CD14-positive monocyte (primary cell): ENCODE measurements around the gene SPPL3. TPM values are rescaled to one million over a fixed set of nuclear protein-coding genes. Genes with fewer than 3 reads are reported as not detected.
"Not testable (repeated sequence)": the region's sequence is repeated elsewhere in the genome, so short reads cannot be mapped to it uniquely, and the experiment has no call there.

Source experiments
- DNase-seq, 3 donors: peaks; one replicate each; pipeline ENCODE4 v3.0.0-alpha.2; 2011 to 2022
- H2AFZ ChIP-seq: 2 replicates; pipeline ENCODE4 v1.6.0; 2012; ENCODE audit warnings: mild to moderate bottlenecking, low read depth, low read length, inconsistent platforms; ENCODE audit not compliant: insufficient read depth, poor library complexity, severe bottlenecking
- H3K27ac ChIP-seq, 2 donors: 1 replicate in 1 of 2; 2 replicates in 1 of 2; pipeline ENCODE4 v1.5.1; 2012 to 2013; ENCODE audit warnings: low read length in 2 of 2, control low read depth in 1 of 2, inconsistent platforms in 1 of 2, low read depth in 1 of 2, mild to moderate bottlenecking in 1 of 2
- H3K27me3 ChIP-seq, 2 donors: one replicate each; pipeline versions ENCODE4 v1.6.0 to v1.6.1; 2011 to 2013; ENCODE audit warnings: low read length in 2 of 2; ENCODE audit not compliant: control insufficient read depth in 2 of 2, insufficient read depth in 2 of 2
- H3K36me3 ChIP-seq, 2 donors: replicated peaks in 1 of 2; 1 replicate in 1 of 2; 2 replicates in 1 of 2; pipeline versions ENCODE4 v1.5.1 to v1.6.1; 2012 to 2013; ENCODE audit warnings: low read length in 2 of 2, control low read depth in 1 of 2, inconsistent platforms in 1 of 2, mild to moderate bottlenecking in 1 of 2; ENCODE audit not compliant: insufficient read depth in 2 of 2, control insufficient read depth in 1 of 2
- H3K4me1 ChIP-seq, 2 donors: 1 replicate in 1 of 2; 2 replicates in 1 of 2; pipeline versions ENCODE4 v1.5.1 to v1.6.1; 2012 to 2013; ENCODE audit warnings: low read length in 2 of 2, control low read depth in 1 of 2, inconsistent platforms in 1 of 2, mild to moderate bottlenecking in 1 of 2, moderate library complexity in 1 of 2; ENCODE audit not compliant: insufficient read depth in 2 of 2, control insufficient read depth in 1 of 2
- H3K4me2 ChIP-seq: replicated peaks from 2 replicates; pipeline ENCODE3; 2012; ENCODE audit warnings: low read length, moderate library complexity, mild to moderate bottlenecking; ENCODE audit not compliant: poor library complexity, severe bottlenecking; ENCODE audit errors: extremely low read depth
- H3K4me3 ChIP-seq, 3 experiments: fragments of 200-600 bp in 1 of 3; sonication (generic) in 1 of 3; replicated peaks in 1 of 3; 1 replicate in 2 of 3; 2 replicates in 1 of 3; pipeline ENCODE4 v1.5.1; 2011 to 2013; ENCODE audit warnings: low read length in 3 of 3, mild to moderate bottlenecking in 3 of 3, control low read depth in 2 of 3, low read depth in 2 of 3, inconsistent platforms in 1 of 3, moderate library complexity in 1 of 3
- H3K79me2 ChIP-seq: 2 replicates; pipeline ENCODE4 v1.6.0; 2012; ENCODE audit warnings: mild to moderate bottlenecking, control low read depth, inconsistent platforms, low read length, moderate library complexity; ENCODE audit not compliant: insufficient read depth
- H3K9ac ChIP-seq: 2 replicates; pipeline ENCODE4 v1.6.0; 2017; ENCODE audit warnings: low read length, mild to moderate bottlenecking; ENCODE audit not compliant: insufficient read depth, poor library complexity, severe bottlenecking
- H3K9me3 ChIP-seq, 2 donors: replicated peaks in 1 of 2; 1 replicate in 1 of 2; 2 replicates in 1 of 2; pipeline versions ENCODE4 v1.5.1 to v1.6.1; 2012 to 2013; ENCODE audit warnings: low read length in 2 of 2, control low read depth in 1 of 2; ENCODE audit not compliant: control insufficient read depth in 1 of 2, insufficient read depth in 1 of 2
- H4K20me1 ChIP-seq: 2 replicates; pipeline ENCODE4 v1.6.0; 2012; ENCODE audit warnings: mild to moderate bottlenecking, low read length, control low read depth, moderate library complexity; ENCODE audit not compliant: insufficient read depth
- H3K27ac Mint-ChIP-seq, 7 donors: one replicate each; pipeline ENCODE4 v1.8.0; 2020; ENCODE audit warnings: mild to moderate bottlenecking in 7 of 7, mixed read lengths in 7 of 7, moderate library complexity in 6 of 7, inconsistent platforms in 2 of 7
- H3K27me3 Mint-ChIP-seq, 3 donors: one replicate each; pipeline ENCODE4 v1.8.0; 2021 to 2022; ENCODE audit warnings: low read depth in 3 of 3, mild to moderate bottlenecking in 3 of 3, mixed read lengths in 3 of 3, moderate library complexity in 3 of 3, inconsistent platforms in 1 of 3
- H3K36me3 Mint-ChIP-seq, 2 donors: one replicate each; pipeline ENCODE4 v1.8.0; 2020; ENCODE audit warnings: mixed read lengths in 2 of 2, inconsistent platforms in 1 of 2, mild to moderate bottlenecking in 1 of 2
- H3K4me1 Mint-ChIP-seq: one replicate; pipeline ENCODE4 v1.8.0; 2020; ENCODE audit warnings: mild to moderate bottlenecking, mixed read lengths
- H3K4me3 Mint-ChIP-seq, 2 donors: one replicate each; pipeline ENCODE4 v1.8.0; 2020; ENCODE audit warnings: mild to moderate bottlenecking in 2 of 2, mixed read lengths in 2 of 2, moderate library complexity in 1 of 2
- H3K9me3 Mint-ChIP-seq, 7 donors: one replicate each; pipeline ENCODE4 v1.8.0; 2020 to 2022; ENCODE audit warnings: mixed read lengths in 7 of 7, mild to moderate bottlenecking in 6 of 7, moderate library complexity in 6 of 7, inconsistent platforms in 2 of 7
- CTCF ChIP-seq: fragments of 200-600 bp; IDR thresholded peaks from one replicate; pipeline ENCODE4 v1.8.0; 2022; ENCODE audit warnings: antibody characterized with exemption, mild to moderate bottlenecking
- WGBS: methylation state at CpG from one replicate; pipeline ENCODE4 v1.1.5; 2013; ENCODE audit warnings: missing lambda C conversion rate; ENCODE audit not compliant: insufficient coverage; 5-methylcytosine and 5-hydroxymethylcytosine counted together
- intact Hi-C, 2 donors: fragments of 100-400 bp; cut with micrococcal nuclease; formaldehyde crosslinking; loops; one replicate each; pipeline versions ENCODE4 v1.15.0 to v1.15.1; 2023
- polyA plus RNA-seq, 3 donors: library from polyadenylated mRNA; depleted of rRNA in 1 of 3; unstranded in 2 of 3; stranded (reverse) in 1 of 3; fragments of 300-500 nt in 2 of 3; fragments of >200 nt in 1 of 3; fragmentation: Illumina TruSeq in 2 of 3; gene quantifications; 1 replicate in 2 of 3; 2 replicates in 1 of 3; pipeline ENCODE4 v1.2.3, GENCODE V29; 2012 to 2021

SPPL3 gene
- polyA plus RNA-seq, 3 donors = 14.5 to 18.6 (median 18.5) TPM

GRCh38 chr12:120734210-120734609 lies 169.9 kb downstream of the SPPL3 start:
- Histone ChIP-seq H3K79me2 (no peaks in the 10 kb centered on the region), H3K27ac (no peak overlapping the region), H3K9me3 (no peaks in the 10 kb centered on the region), H3K27me3 (no peaks in the 10 kb centered on the region), H3K4me3 (no peak overlapping the region), H3K4me2 (no peak overlapping the region), H3K4me1 (no peaks in the 10 kb centered on the region), H3K36me3 (peaks cover 26 to 28% of the 10 kb centered on the region in 2 donors), H3K9ac (no peak overlapping the region), H4K20me1 (no peaks in the 10 kb centered on the region), H2AFZ (no peak overlapping the region)
- Mint-ChIP-seq H3K27ac (peak overlapping the region in 1 of 7 donors; percentile 76), H3K9me3 (peaks cover 0 to 6% (median 0%) of the 10 kb centered on the region in 7 donors), H3K27me3 (peaks cover 0 to 4% (median 0%) of the 10 kb centered on the region in 3 donors), H3K4me1 (peaks cover 4% of the 10 kb centered on the region), H3K4me3 (no peak overlapping the region), H3K36me3 (peaks cover 26 to 56% of the 10 kb centered on the region in 2 donors)
- DNase-seq = no peak
- TF ChIP-seq CTCF = no peak
- WGBS = 94% methylated on average over 9 of the region's 10 CpGs
- intact Hi-C loops = no loop called here

- Mint-ChIP-seq H3K4me3 (no peak overlapping the region), H3K36me3 (peaks cover 21 to 54% of the 10 kb centered on the region in 2 donors), H3K9me3 (peaks cover 0 to 6% (median 0%) of the 10 kb centered on the region in 7 donors), H3K27me3 (peaks cover 0 to 4% (median 0%) of the 10 kb centered on the region in 3 donors), H3K27ac (peak overlapping the region in 1 of 7 donors; percentile 30), H3K4me1 (peaks cover 4% of the 10 kb centered on the region)
- Histone ChIP-seq H3K4me1 (no peaks in the 10 kb centered on the region), H3K79me2 (no peaks in the 10 kb centered on the region), H3K36me3 (peaks cover 21 to 23% of the 10 kb centered on the region in 2 donors), H3K27me3 (no peaks in the 10 kb centered on the region), H2AFZ (no peak overlapping the region), H3K4me2 (no peak overlapping the region), H3K9me3 (no peaks in the 10 kb centered on the region), H3K27ac (no peak overlapping the region), H3K9ac (no peak overlapping the region), H3K4me3 (no peak overlapping the region), H4K20me1 (no peaks in the 10 kb centered on the region)
- WGBS = 95% methylated on average over 3 of the region's 3 CpGs
- DNase-seq = no peak
- intact Hi-C loops = no loop called here
- TF ChIP-seq CTCF = no peak
Measured at GRCh38 chr12:120733574-120733973, 170.6 kb downstream of the SPPL3 start.

GRCh38 chr12:120732198-120732597 lies 172.0 kb downstream of the SPPL3 start:
- H3K9me3 ChIP-seq, H3K4me3 Mint-ChIP-seq, DNase-seq, H3K9me3 Mint-ChIP-seq, H3K4me2 ChIP-seq, H4K20me1 ChIP-seq, H3K4me3 ChIP-seq, H3K27ac Mint-ChIP-seq, H2AFZ ChIP-seq, H3K27me3 Mint-ChIP-seq, H3K4me1 ChIP-seq, H3K4me1 Mint-ChIP-seq, intact Hi-C loops, H3K27ac ChIP-seq, H3K27me3 ChIP-seq, H3K9ac ChIP-seq, H3K79me2 ChIP-seq: not testable (repeated sequence)
- peaks cover 17 to 18% of the 10 kb centered on the region in 2 donors for H3K36me3 ChIP-seq
- peaks cover 24 to 54% of the 10 kb centered on the region in 2 donors for H3K36me3 Mint-ChIP-seq
- WGBS = 97% methylated on average over 16 of the region's 35 CpGs
